Epidermal melanocyte (primary cell): ENCODE data around the gene CHML.

Experiments used
- DNase-seq: peaks from one replicate; pipeline ENCODE4 v3.0.0; 2011; ENCODE audit warnings: low spot score; ENCODE audit not compliant: insufficient read length

The CHML gene

GRCh38 chr1:241617426-241617825 is 22.7 kb downstream of the CHML start:
- DNase-seq = no peak

- DNase-seq = no peak
Measured at GRCh38 chr1:241615043-241615974, 24.9 kb downstream of the CHML start.

GRCh38 chr1:241614572-241614971 is 25.6 kb downstream of the CHML start:
- no peak for DNase-seq

GRCh38 chr1:241614144-241614543 is 26.0 kb downstream of the CHML start:
- DNase-seq = no peak

- no peak for DNase-seq
Measured at GRCh38 chr1:241612533-241613477, 27.4 kb downstream of the CHML start.

GRCh38 chr1:241611736-241612135 is 28.4 kb downstream of the CHML start:
- DNase-seq = no peak

GRCh38 chr1:241611063-241611462 is 29.1 kb downstream of the CHML start:
- DNase-seq = no peak

- no peak for DNase-seq
Measured at GRCh38 chr1:241610056-241610815, 29.9 kb downstream of the CHML start.

- no peak for DNase-seq
Measured at GRCh38 chr1:241608379-241609033, 31.7 kb downstream of the CHML start.

- no peak for DNase-seq
Measured at GRCh38 chr1:241607497-241607896, 32.7 kb downstream of the CHML start.

GRCh38 chr1:241606544-241606943 is 33.6 kb downstream of the CHML start:
- DNase-seq = no peak

- DNase-seq = no peak
Measured at GRCh38 chr1:241605146-241605805, 34.9 kb downstream of the CHML start.

- no peak for DNase-seq
Measured at GRCh38 chr1:241603731-241604245, 36.4 kb downstream of the CHML start.

GRCh38 chr1:241600496-241600901 is 39.7 kb downstream of the CHML start:
- no peak for DNase-seq

- DNase-seq = no peak
Measured at GRCh38 chr1:241598249-241598648, 41.9 kb downstream of the CHML start.

GRCh38 chr1:241596633-241597032 is 43.5 kb downstream of the CHML start:
- no peak for DNase-seq

GRCh38 chr1:241593186-241593585 is 47.0 kb downstream of the CHML start:
- no peak for DNase-seq

GRCh38 chr1:241592273-241592958 is 47.8 kb downstream of the CHML start:
- DNase-seq = no peak

GRCh38 chr1:241591736-241592135 is 48.4 kb downstream of the CHML start:
- no peak for DNase-seq
